ENCODE results near the gene LTK. TPM values are rescaled to one million over a fixed set of nuclear protein-coding genes. Genes with fewer than 3 reads are reported as not detected.

The LTK gene
- total and polyA plus RNA-seq, 2 experiments from 2014 or later: 0.14 TPM; not detected in 1

DNA sequence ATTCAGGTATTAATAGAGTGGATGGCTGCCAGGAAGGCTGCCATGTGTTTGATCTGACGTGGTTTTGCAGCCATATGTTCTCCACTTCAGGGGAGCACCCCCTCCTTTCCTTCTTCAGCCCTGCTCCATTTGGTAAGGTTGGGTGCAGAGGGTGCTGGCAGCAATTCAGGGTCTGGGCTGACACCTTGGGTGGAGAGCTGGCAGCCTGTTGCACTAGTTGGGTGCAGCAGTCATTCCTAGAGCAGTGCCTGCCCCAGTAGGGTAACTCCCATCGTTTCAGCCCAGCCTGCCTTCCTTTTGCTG is 46.9 kb upstream of the LTK start (continued):
- TF ChIP-seq, protein P1, sequence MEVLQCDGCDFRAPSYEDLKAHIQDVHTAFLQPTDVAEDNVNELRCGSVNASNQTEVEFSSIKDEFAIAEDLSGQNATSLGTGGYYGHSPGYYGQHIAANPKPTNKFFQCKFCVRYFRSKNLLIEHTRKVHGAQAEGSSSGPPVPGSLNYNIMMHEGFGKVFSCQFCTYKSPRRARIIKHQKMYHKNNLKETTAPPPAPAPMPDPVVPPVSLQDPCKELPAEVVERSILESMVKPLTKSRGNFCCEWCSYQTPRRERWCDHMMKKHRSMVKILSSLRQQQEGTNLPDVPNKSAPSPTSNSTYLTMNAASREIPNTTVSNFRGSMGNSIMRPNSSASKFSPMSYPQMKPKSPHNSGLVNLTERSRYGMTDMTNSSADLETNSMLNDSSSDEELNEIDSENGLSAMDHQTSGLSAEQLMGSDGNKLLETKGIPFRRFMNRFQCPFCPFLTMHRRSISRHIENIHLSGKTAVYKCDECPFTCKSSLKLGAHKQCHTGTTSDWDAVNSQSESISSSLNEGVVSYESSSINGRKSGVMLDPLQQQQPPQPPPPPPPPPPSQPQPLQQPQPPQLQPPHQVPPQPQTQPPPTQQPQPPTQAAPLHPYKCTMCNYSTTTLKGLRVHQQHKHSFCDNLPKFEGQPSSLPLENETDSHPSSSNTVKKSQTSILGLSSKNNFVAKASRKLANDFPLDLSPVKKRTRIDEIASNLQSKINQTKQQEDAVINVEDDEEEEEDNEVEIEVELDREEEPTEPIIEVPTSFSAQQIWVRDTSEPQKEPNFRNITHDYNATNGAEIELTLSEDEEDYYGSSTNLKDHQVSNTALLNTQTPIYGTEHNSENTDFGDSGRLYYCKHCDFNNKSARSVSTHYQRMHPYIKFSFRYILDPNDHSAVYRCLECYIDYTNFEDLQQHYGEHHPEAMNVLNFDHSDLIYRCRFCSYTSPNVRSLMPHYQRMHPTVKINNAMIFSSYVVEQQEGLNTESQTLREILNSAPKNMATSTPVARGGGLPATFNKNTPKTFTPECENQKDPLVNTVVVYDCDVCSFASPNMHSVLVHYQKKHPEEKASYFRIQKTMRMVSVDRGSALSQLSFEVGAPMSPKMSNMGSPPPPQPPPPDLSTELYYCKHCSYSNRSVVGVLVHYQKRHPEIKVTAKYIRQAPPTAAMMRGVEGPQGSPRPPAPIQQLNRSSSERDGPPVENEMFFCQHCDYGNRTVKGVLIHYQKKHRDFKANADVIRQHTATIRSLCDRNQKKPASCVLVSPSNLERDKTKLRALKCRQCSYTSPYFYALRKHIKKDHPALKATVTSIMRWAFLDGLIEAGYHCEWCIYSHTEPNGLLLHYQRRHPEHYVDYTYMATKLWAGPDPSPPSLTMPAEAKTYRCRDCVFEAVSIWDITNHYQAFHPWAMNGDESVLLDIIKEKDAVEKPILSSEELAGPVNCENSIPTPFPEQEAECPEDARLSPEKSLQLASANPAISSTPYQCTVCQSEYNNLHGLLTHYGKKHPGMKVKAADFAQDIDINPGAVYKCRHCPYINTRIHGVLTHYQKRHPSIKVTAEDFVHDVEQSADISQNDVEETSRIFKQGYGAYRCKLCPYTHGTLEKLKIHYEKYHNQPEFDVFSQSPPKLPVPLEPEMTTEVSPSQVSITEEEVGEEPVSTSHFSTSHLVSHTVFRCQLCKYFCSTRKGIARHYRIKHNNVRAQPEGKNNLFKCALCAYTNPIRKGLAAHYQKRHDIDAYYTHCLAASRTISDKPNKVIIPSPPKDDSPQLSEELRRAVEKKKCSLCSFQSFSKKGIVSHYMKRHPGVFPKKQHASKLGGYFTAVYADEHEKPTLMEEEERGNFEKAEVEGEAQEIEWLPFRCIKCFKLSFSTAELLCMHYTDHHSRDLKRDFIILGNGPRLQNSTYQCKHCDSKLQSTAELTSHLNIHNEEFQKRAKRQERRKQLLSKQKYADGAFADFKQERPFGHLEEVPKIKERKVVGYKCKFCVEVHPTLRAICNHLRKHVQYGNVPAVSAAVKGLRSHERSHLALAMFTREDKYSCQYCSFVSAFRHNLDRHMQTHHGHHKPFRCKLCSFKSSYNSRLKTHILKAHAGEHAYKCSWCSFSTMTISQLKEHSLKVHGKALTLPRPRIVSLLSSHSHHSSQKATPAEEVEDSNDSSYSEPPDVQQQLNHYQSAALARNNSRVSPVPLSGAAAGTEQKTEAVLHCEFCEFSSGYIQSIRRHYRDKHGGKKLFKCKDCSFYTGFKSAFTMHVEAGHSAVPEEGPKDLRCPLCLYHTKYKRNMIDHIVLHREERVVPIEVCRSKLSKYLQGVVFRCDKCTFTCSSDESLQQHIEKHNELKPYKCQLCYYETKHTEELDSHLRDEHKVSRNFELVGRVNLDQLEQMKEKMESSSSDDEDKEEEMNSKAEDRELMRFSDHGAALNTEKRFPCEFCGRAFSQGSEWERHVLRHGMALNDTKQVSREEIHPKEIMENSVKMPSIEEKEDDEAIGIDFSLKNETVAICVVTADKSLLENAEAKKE (CRISPR knock-in tag; IDR thresholded peaks at IDR 0.05): no peak
- TF ChIP-seq NANOG (IDR thresholded peaks at IDR 0.05; ENCODE audit: borderline replicate concordance): no peak
- TF ChIP-seq ZNF114 (CRISPR knock-in tag; IDR thresholded peaks at IDR 0.05): no peak
- TF ChIP-seq, protein P2, sequence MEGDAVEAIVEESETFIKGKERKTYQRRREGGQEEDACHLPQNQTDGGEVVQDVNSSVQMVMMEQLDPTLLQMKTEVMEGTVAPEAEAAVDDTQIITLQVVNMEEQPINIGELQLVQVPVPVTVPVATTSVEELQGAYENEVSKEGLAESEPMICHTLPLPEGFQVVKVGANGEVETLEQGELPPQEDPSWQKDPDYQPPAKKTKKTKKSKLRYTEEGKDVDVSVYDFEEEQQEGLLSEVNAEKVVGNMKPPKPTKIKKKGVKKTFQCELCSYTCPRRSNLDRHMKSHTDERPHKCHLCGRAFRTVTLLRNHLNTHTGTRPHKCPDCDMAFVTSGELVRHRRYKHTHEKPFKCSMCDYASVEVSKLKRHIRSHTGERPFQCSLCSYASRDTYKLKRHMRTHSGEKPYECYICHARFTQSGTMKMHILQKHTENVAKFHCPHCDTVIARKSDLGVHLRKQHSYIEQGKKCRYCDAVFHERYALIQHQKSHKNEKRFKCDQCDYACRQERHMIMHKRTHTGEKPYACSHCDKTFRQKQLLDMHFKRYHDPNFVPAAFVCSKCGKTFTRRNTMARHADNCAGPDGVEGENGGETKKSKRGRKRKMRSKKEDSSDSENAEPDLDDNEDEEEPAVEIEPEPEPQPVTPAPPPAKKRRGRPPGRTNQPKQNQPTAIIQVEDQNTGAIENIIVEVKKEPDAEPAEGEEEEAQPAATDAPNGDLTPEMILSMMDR (conservative IDR thresholded peaks at IDR 0.05; ENCODE audit: low read depth in 2 of 2): no peak

DNA sequence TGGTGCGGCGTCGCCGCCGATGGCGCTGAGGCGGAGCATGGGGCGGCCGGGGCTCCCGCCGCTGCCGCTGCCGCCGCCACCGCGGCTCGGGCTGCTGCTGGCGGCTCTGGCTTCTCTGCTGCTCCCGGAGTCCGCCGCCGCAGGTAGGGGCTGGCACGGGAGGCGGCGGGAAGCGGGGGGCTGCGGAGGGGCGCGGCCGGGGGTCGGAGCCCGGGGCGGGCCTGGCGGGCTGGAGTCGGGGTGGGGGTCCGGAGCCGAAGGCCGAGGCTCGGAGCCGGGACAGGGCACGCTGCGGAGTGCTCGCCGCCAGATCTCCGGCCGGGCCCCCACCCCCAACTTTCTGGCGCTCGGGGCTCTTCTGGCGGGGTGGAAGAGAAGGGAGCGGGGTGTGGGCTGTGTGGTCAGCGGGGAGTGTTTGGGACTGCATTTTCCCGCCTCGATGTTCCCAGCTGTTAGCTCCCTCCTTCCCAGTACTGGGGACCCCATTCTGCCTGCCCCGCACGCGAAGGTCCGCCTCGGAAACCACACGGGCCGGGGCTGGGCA is 45.7 kb upstream of the LTK start:
- Mint-ChIP-seq H3K27me3 (ENCODE audit: insufficient read depth, low read depth, poor library complexity) (peaks cover 17% of the 10 kb centered on the region), H3K4me1 (peaks cover 59% of the 10 kb centered on the region), H3K27ac (no peak overlapping the region), H3K4me3 (peak overlapping the region; percentile 89), H3K36me3 (ENCODE audit: low read depth) (peaks cover 28% of the 10 kb centered on the region), H3K9me3 (no peaks in the 10 kb centered on the region; the same call in 2 of the 3 replicates)
- peaks cover 17% of the 10 kb centered on the region for H3K79me2 ChIP-seq (replicated peaks; ENCODE audit: insufficient read depth)
- H3K27me3 ChIP-seq (ENCODE audit: insufficient read depth): peaks cover 4% of the 10 kb centered on the region; the same call in 1 of the 2 replicates
- H4K20me1 ChIP-seq (replicated peaks; ENCODE audit: insufficient read depth): no peaks in the 10 kb centered on the region; the same call in 1 of the 2 replicates
- peaks cover 55% of the 10 kb centered on the region for H3K4me1 ChIP-seq (ENCODE audit: insufficient read depth)
- peaks cover 12% of the 10 kb centered on the region for H3F3A ChIP-seq (replicated peaks; ENCODE audit: low read depth)
- H3K4me3 ChIP-seq: peak overlapping the region; percentile 94
- H3K27ac ChIP-seq (ENCODE audit: low read depth): no peak overlapping the region
- TF ChIP-seq STAT1 (IDR thresholded peaks at IDR 0.05; ENCODE audit: unreplicated experiment): no peak
- TF ChIP-seq EZH2 (IDR thresholded peaks at IDR 0.05; ENCODE audit: low read depth, unreplicated experiment): no peak
- TF ChIP-seq CREB1 (CRISPR knock-in tag; IDR thresholded peaks at IDR 0.05; ENCODE audit: low read depth): no peak
- TF ChIP-seq, protein P3, sequence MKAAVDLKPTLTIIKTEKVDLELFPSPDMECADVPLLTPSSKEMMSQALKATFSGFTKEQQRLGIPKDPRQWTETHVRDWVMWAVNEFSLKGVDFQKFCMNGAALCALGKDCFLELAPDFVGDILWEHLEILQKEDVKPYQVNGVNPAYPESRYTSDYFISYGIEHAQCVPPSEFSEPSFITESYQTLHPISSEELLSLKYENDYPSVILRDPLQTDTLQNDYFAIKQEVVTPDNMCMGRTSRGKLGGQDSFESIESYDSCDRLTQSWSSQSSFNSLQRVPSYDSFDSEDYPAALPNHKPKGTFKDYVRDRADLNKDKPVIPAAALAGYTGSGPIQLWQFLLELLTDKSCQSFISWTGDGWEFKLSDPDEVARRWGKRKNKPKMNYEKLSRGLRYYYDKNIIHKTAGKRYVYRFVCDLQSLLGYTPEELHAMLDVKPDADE (IDR thresholded peaks at IDR 0.05): no peak
- DNase-seq (ENCODE audit: low spot score) (no peak), ATAC-seq (peak; percentile 0; the same call in 2 of the 3 replicates)
- H3K36me3 ChIP-seq (ENCODE audit: insufficient read depth): 0 out of 2 replicates have a peak, but pooled peaks cover 2% of the 10 kb centered on the region
- peak overlapping the region; percentile 69; the same call in 1 of the 2 replicates for H2AFZ ChIP-seq
- H3K4me2 ChIP-seq: peak overlapping the region; percentile 100
- no peaks in the 10 kb centered on the region for H3K9me2 ChIP-seq (ENCODE audit: insufficient read depth)
